GM12878 (cell line): ENCODE measurements around the gene SUPT3H. TPM values are rescaled to one million over a fixed set of nuclear protein-coding genes. Genes with fewer than 3 reads are reported as not detected.

Experiments used
- ATAC-seq: fragments of 200-7000 bp; cut with Tn5 transposase; 3 replicates; pipeline ENCODE4 v1.9.1; 2020; ENCODE audit warnings: mild to moderate bottlenecking, moderate library complexity
- BruUV-seq: library from RNA; stranded (reverse); fragments of 400-500 nt; replicated peaks from 2 replicates; lab custom pipeline; 2021; lab: Mats Ljungman, UMichigan
- CTCF ChIA-PET: fragments of 300-600 bp; sonication (Branson Sonifier 250); formaldehyde crosslinking; extraction: SDS; loops from one replicate; lab custom pipeline; 2021; ENCODE audit warnings: inconsistent platforms; lab: Yijun Ruan, JAX
- POLR2A ChIA-PET: fragments of 350-600 bp; formaldehyde crosslinking; extraction: SDS; loops from one replicate; lab custom pipeline; 2021; ENCODE audit warnings: inconsistent platforms; lab: Charles Lee
- RAD21 ChIA-PET: fragments of 300-600 bp; sonication (Branson Sonifier 250); formaldehyde crosslinking; loops from one replicate; lab custom pipeline; 2023; ENCODE audit warnings: antibody characterized with exemption; ENCODE audit not compliant: unreplicated experiment; lab: Charles Lee
- SMC1A ChIA-PET: fragments of 300-600 bp; sonication (Branson Sonifier 250); formaldehyde crosslinking; loops from one replicate; lab custom pipeline; 2023; ENCODE audit not compliant: unreplicated experiment, uncharacterized antibody; lab: Charles Lee
- DNase-seq: peaks from one replicate; pipeline ENCODE4 v3.0.0-alpha.2; 2011; ENCODE audit warnings: low read depth, low spot score
- FAIRE-seq: peaks from 3 replicates; lab custom pipeline; 2011; peaks lifted over from hg19 to GRCh38; lab: Jason Lieb, UNC
- H2AFZ ChIP-seq: 2 replicates; pipeline ENCODE4 v1.6.0; 2011; ENCODE audit warnings: low read depth, low read length, control low read depth; ENCODE audit not compliant: control insufficient read depth
- H3K27ac ChIP-seq: 2 replicates; pipeline ENCODE4 v1.5.1; 2011; ENCODE audit warnings: control low read depth; ENCODE audit not compliant: control insufficient read depth, insufficient read depth
- H3K27me3 ChIP-seq, 2 experiments: replicated peaks in 1 of 2; 2 replicates each; pipeline versions ENCODE4 v1.6.0 to v1.6.1; 2011; ENCODE audit warnings: low read length in 1 of 2; ENCODE audit not compliant: control insufficient read depth in 2 of 2, insufficient read depth in 2 of 2
- H3K36me3 ChIP-seq, 2 experiments: 2 replicates each; pipeline ENCODE4 v1.5.1; 2011; ENCODE audit warnings: low read length in 1 of 2; ENCODE audit not compliant: control insufficient read depth in 2 of 2, insufficient read depth in 2 of 2
- H3K4me1 ChIP-seq: 2 replicates; pipeline ENCODE4 v1.6.1; 2011; ENCODE audit warnings: mild to moderate bottlenecking, low read length, moderate library complexity, mixed read lengths; ENCODE audit not compliant: control insufficient read depth, insufficient read depth
- H3K4me2 ChIP-seq: 2 replicates; pipeline ENCODE4 v1.6.0; 2011; ENCODE audit warnings: control low read depth; ENCODE audit not compliant: control insufficient read depth, insufficient read depth
- H3K4me3 ChIP-seq: fragments of 200-600 bp; sonication (generic); 2 replicates; pipeline ENCODE4 v1.5.1; 2016
- H3K79me2 ChIP-seq: 2 replicates; pipeline ENCODE4 v1.6.0; 2011; ENCODE audit warnings: low read length; ENCODE audit not compliant: control insufficient read depth, insufficient read depth
- H3K9ac ChIP-seq: 2 replicates; pipeline ENCODE4 v1.8.0; 2011; ENCODE audit warnings: low read length, control low read depth, mixed read lengths; ENCODE audit not compliant: control insufficient read depth, insufficient read depth
- H3K9me3 ChIP-seq: replicated peaks from 3 replicates; pipeline ENCODE4 v1.5.1; 2011; ENCODE audit warnings: mild to moderate bottlenecking, low read length; ENCODE audit not compliant: control insufficient read depth, insufficient read depth
- H4K20me1 ChIP-seq: 2 replicates; pipeline ENCODE4 v1.6.0; 2011; ENCODE audit not compliant: control insufficient read depth, insufficient read depth
- E2F4 ChIP-seq: IDR thresholded peaks from 2 replicates; pipeline ENCODE4 v1.6.1; 2012; ENCODE audit warnings: low read depth, low read length, improper control_type of control experiment
- NKRF ChIP-seq: fragments of 450-650 bp; conservative IDR thresholded peaks from 2 replicates; pipeline ENCODE4 v1.6.1; 2017; ENCODE audit warnings: mild to moderate bottlenecking, moderate library complexity
- RAD21 ChIP-seq: IDR thresholded peaks from 2 replicates; pipeline ENCODE4 v1.6.1; 2011; ENCODE audit warnings: mild to moderate bottlenecking, low read depth, low read length, moderate library complexity; ENCODE audit not compliant: insufficient read depth
- REST ChIP-seq: IDR thresholded peaks from 2 replicates; pipeline ENCODE4 v1.6.1; 2012; ENCODE audit warnings: mild to moderate bottlenecking, low read depth, low read length
- TCF7 ChIP-seq: IDR thresholded peaks from 2 replicates; pipeline ENCODE4 v1.6.1; 2014; ENCODE audit warnings: antibody characterized with exemption, borderline replicate concordance
- ZNF592 ChIP-seq: fragments of 450-650 bp; IDR thresholded peaks from 2 replicates; pipeline ENCODE4 v1.6.1; 2017; ENCODE audit warnings: mild to moderate bottlenecking, moderate library complexity
- ZNF622 ChIP-seq: fragments of 450-650 bp; IDR thresholded peaks from 2 replicates; pipeline ENCODE4 v1.6.1; 2017; ENCODE audit warnings: mild to moderate bottlenecking, inconsistent platforms
- WGBS: methylation state at CpG from one replicate; pipeline ENCODE4 v1.1.6; 2016; ENCODE audit warnings: low lambda C conversion rate; ENCODE audit not compliant: insufficient replicate concordance, insufficient coverage; ENCODE audit errors: missing lambda C conversion rate; 5-methylcytosine and 5-hydroxymethylcytosine counted together
- in situ Hi-C: fragments of 300-500 bp; cut with MboI; formaldehyde crosslinking; loops from 9 replicates; pipeline ENCODE4 v1.14.3; 2018; ENCODE audit warnings: mixed read lengths
- intact Hi-C: fragments of 100-400 bp; cut with micrococcal nuclease; formaldehyde crosslinking; loops from one replicate; pipeline ENCODE4 v1.14.2; 2022; ENCODE audit not compliant: unreplicated experiment
- polyA plus RNA-seq, 11 experiments: library from polyadenylated mRNA; depleted of rRNA in 4 of 11; unstranded in 6 of 11; stranded (reverse) in 5 of 11; fragments of >200 nt; fragmentation: Nextera tagmentation in 4 of 11; fragmentation: Illumina TruSeq in 1 of 11; extraction: Ambion mirVana in 4 of 11; extraction: Trizol in 1 of 11; gene quantifications; 1 replicate in 1 of 11; 2 replicates in 10 of 11; pipeline versions ENCODE4 v1.2.1 to v1.2.3, GENCODE V29; 2011 to 2016; ENCODE audit warnings: inconsistent platforms in 2 of 11, missing spikeins in 2 of 11, low read depth in 1 of 11
- total RNA-seq, 4 experiments: library from RNA; depleted of rRNA in 3 of 4; stranded (reverse); fragments of >200 nt in 3 of 4; fragmentation: Illumina TruSeq in 1 of 4; extraction: Trizol in 1 of 4; gene quantifications; 2 replicates each; pipeline versions ENCODE4 v1.2.1 to v1.2.3, GENCODE V29; 2013 to 2021

Gene SUPT3H
- total and polyA plus RNA-seq, 10 of the 15 experiments (the other 5 are each of a cell fraction or from before 2014, with no cell fraction given), result 0.51 to 3.7 (median 2.0) TPM

GRCh38 chr6:45416700-45417099, 39.0 kb upstream of the SUPT3H start:
- Histone ChIP-seq H3K27me3 (peaks cover 7 to 16% of the 10 kb centered on the region in 2 experiments), H2AFZ (no peak overlapping the region), H3K79me2 (no peaks in the 10 kb centered on the region)
- WGBS, result 46% methylated on average over 2 of the region's 2 CpGs
- no peak for ATAC-seq
- intact Hi-C loops, result loop anchor here (10.0 kb wide), 2 partner anchors 332 to 782 kb away; no protein-coding TSS in a partner anchor
- TF ChIP-seq TCF7, result no peak
- no peak for TF ChIP-seq REST
- TF ChIP-seq RAD21, result no peak
- TF ChIP-seq ZNF622, result no peak
- no peak for TF ChIP-seq NKRF
- no peak for TF ChIP-seq ZNF592
- no peak for TF ChIP-seq E2F4
- TF ChIP-seq, all 136 proteins: peak for 0
- Histone ChIP-seq H3K27ac (no peak overlapping the region), H4K20me1 (peaks cover 3% of the 10 kb centered on the region; the same call in 1 of the 2 replicates), H3K4me3 (no peak overlapping the region), H3K36me3 (no peaks in the 10 kb centered on the region), H3K9me3 (no peaks in the 10 kb centered on the region), H3K4me1 (no peaks in the 10 kb centered on the region), H3K4me2 (no peak overlapping the region), H3K9ac (no peak overlapping the region)
- in situ Hi-C loops, result loop anchor here (10.0 kb wide), 1 partner anchor 772 kb away; no protein-coding TSS in a partner anchor
- ChIA-PET RAD21 (interaction anchor here (1.3 to 1.7 kb wide), 2 partner anchors 10 to 298 kb away, joined by 3 to 4 read pairs; no protein-coding TSS in a partner anchor), CTCF (interaction anchor here (0.6 to 3.7 kb wide), 2 partner anchors 38 to 761 kb away, joined by 3 to 16 read pairs; no protein-coding TSS in a partner anchor), SMC1A (no interaction called here), POLR2A (no interaction called here)
- BruUV-seq, result no TSS peak
- DNase-seq, result no peak
- FAIRE-seq, result no peak
